AG04450 (cell line): ENCODE data around the gene KMT2E. TPM values are rescaled to one million over a fixed set of nuclear protein-coding genes. Genes with fewer than 3 reads are reported as not detected.
A peak's percentile ranks its signal among the peaks of the same experiment; 100 is the strongest.
"Not testable (repeated sequence)": the region's sequence is repeated elsewhere in the genome, so short reads cannot be mapped to it uniquely, and the experiment has no call there.

Experiments used
- CTCF ChIA-PET: fragments of 300-600, 350-600 bp; formaldehyde crosslinking; extraction: SDS; loops from one replicate; lab custom pipeline; 2022; ENCODE audit warnings: antibody characterized with exemption, inconsistent platforms; lab: Charles Lee
- POLR2A ChIA-PET: fragments of 350-600 bp; formaldehyde crosslinking; extraction: SDS; loops from one replicate; lab custom pipeline; 2021; ENCODE audit warnings: antibody characterized with exemption, inconsistent platforms; lab: Yijun Ruan, JAX
- DNase-seq: peaks from one replicate; pipeline ENCODE4 v3.0.0-alpha.2; 2011; ENCODE audit warnings: low read depth, low spot score
- H3K27ac ChIP-seq: one replicate; pipeline ENCODE4 v1.5.1; 2012; ENCODE audit warnings: low read depth, low read length, control low read depth
- H3K27me3 ChIP-seq: one replicate; pipeline ENCODE4 v1.6.0; 2012; ENCODE audit warnings: low read length; ENCODE audit not compliant: control insufficient read depth, insufficient read depth
- H3K4me3 ChIP-seq: 2 replicates; pipeline ENCODE4 v1.5.1; 2011; ENCODE audit warnings: mild to moderate bottlenecking, low read depth, low read length, control low read depth
- H3K9me3 ChIP-seq: 2 replicates; pipeline ENCODE4 v1.5.1; 2012; ENCODE audit warnings: low read length; ENCODE audit not compliant: control insufficient read depth, insufficient read depth
- CTCF ChIP-seq: IDR thresholded peaks from 2 replicates; pipeline ENCODE4 v1.5.1; 2011; ENCODE audit warnings: low read depth, low read length, control low read depth, inconsistent platforms
- polyA plus RNA-seq: library from polyadenylated mRNA; depleted of rRNA; stranded (reverse); fragments of >200 nt; gene quantifications from 2 replicates; pipeline ENCODE4 v1.2.3, GENCODE V29; 2011

KMT2E gene
- polyA plus RNA-seq, 1 experiment, result 13.8 TPM

DNA sequence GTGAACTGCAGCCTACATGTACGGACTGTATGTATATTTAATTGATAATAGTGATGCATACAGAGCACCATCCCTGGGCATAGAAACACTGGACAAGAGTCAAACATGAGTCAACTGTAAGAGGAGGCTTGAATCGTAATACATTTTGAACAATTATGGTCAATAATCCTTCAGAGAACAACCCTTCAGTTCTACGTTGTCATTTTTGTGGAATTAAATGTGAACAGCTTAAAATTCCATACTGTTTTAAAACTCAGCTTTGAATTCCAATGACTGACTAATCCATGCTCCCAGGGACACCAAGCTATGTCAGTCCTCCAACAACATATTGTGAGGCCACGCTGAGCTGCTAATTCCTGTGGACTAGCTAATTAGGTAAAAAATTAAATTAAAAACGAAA, 41.5 kb upstream of the KMT2E start:
- CTCF ChIA-PET, result interaction anchor here (1.3 to 3.7 kb wide), 3 partner anchors 9 to 89 kb away, joined by 4 to 27 read pairs (median 7); no protein-coding TSS in a partner anchor
- H3K27ac ChIP-seq, result peak overlapping the region; percentile 69
- no peak overlapping the region for H3K4me3 ChIP-seq
- H3K9me3 ChIP-seq, result no peaks in the 10 kb centered on the region
- H3K27me3 ChIP-seq, result no peaks in the 10 kb centered on the region
- no peak for DNase-seq
- no peak for TF ChIP-seq CTCF
- POLR2A ChIA-PET, result interaction anchor here (0.9 to 2.8 kb wide), 2 partner anchors 11 to 14 kb away, joined by 4 to 11 read pairs; no protein-coding TSS in a partner anchor

DNA sequence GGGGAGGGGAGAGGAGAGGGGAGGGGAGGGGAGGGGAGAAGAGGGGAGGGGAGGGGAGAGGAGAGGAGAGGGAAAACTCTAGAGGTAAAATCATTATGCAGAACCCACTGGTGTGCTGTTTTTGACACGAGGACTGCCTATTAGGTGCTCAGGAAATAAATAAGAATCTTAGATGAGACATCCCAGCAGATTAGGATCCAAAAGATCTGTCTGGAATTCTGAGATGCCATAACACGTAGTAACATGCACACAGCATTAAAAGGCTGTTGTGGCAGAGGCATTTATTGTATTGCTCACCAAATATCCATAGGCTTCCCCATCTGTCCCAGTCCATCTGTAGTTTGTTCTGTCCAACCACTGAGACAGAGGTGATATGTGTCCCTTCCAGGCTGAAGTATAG, 40.8 kb upstream of the KMT2E start:
- no peak overlapping the region for H3K4me3 ChIP-seq
- POLR2A ChIA-PET, result interaction anchor here (0.8 to 2.8 kb wide), 2 partner anchors 10 to 11 kb away, joined by 4 to 11 read pairs; no protein-coding TSS in a partner anchor
- no peak for DNase-seq

DNA sequence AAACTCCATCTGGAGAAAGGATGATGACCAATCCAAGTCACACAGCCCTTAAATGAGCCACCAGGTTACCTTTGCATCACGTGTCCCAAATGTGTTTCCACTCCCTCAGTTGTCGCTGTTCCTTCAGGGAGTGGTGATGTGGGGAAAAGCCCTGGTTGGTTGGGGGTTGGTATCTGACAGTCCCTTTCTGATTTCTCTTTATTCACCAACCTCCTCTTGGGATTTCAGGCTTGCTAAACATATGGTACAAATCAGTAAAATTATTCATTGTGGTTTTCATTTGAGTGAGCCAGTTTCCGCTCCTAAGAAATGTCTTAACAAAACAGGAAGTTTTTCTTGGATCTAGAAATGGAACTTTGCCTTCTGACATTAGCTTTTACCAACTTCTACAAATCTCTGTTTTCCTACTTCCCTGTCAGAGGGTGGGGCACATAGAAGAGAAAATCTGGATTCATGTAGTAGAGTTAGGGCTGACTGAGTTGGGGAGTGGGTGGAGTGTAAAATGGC, 40.0 kb upstream of the KMT2E start:
- no peak for TF ChIP-seq CTCF
- ChIA-PET CTCF (no interaction called here), POLR2A (interaction anchor here (0.8 to 2.8 kb wide), 3 partner anchors 10 to 40 kb away, joined by 4 to 12 read pairs (median 11); partner anchors contain the start of gene KMT2E)
- no peak for DNase-seq
- Histone ChIP-seq H3K27me3 (no peaks in the 10 kb centered on the region), H3K4me3 (no peak overlapping the region), H3K9me3 (no peaks in the 10 kb centered on the region), H3K27ac (peak overlapping the region; percentile 76)

More for the DNA sequence above, 40.8 kb upstream of the KMT2E start:
- Histone ChIP-seq H3K27ac (peak overlapping the region; percentile 62), H3K27me3 (no peaks in the 10 kb centered on the region), H3K9me3 (no peaks in the 10 kb centered on the region)
- CTCF ChIA-PET, result interaction anchor here (1.3 to 3.7 kb wide), 2 partner anchors 8 to 90 kb away, joined by 4 to 27 read pairs; no protein-coding TSS in a partner anchor
- TF ChIP-seq CTCF, result no peak

DNA sequence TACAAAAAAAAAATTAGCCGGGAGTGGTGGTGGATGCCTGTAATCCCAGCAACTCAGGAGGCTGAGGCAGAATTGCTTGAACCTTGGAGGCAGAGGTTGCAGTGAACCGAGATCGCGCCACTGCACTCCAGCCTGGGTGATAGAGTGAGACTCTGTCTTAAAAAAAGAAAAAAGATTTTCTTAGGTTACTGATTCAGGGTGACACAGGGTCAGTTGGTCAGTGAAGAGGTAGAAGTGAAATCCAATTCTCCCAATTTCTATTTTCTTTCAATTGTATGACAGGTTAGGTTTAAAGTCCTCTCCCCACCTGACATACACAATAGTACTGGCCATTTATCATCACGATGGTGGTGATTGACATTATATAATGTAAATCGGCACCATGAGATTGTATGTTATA, 38.5 kb upstream of the KMT2E start:
- H3K9me3 ChIP-seq, H3K4me3 ChIP-seq, POLR2A ChIA-PET, H3K27ac ChIP-seq, H3K27me3 ChIP-seq, CTCF ChIA-PET, DNase-seq: not testable (repeated sequence)

GRCh38 chr7:104976966-104977636, 36.9 kb upstream of the KMT2E start:
- Histone ChIP-seq H3K9me3 (no peaks in the 10 kb centered on the region), H3K4me3 (no peak overlapping the region), H3K27me3 (no peaks in the 10 kb centered on the region), H3K27ac (no peak overlapping the region)
- TF ChIP-seq CTCF, result no peak
- CTCF ChIA-PET, result interaction anchor here (1.2 kb wide), 1 partner anchor 36 kb away, joined by 3 read pairs; no protein-coding TSS in a partner anchor
- POLR2A ChIA-PET, result interaction anchor here (0.5 to 1.0 kb wide), 3 partner anchors 10 to 36 kb away, joined by 3 to 4 read pairs (median 4); no protein-coding TSS in a partner anchor
- no peak for DNase-seq
